Measurements from ENCODE around the gene MAP3K1.

DNA sequence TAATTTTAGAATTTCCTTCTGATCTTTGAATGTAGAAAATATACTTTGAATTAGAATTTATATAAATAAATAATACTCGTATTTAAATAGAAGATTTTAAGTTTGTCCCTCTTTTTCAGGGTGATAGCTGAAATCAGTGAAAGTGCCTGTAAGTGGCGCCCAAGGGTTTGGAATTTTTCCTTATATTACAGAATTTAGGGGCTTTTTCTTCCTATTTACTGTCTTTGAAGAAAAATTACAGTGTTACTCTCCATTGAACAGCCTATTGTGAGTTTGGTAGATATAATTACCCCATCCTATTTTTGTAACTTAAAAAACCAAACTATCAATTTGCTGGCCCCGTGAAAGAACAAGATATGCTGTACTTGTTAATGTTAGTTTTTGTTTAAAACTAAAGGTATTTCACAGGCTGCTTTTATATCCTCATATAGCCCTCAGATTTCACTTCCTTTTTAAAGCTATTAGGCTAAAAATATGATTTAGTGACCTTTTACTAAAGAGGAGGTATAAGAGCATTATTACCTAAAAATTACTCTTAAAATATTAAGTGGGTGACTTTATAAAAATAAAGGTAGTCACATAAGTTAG, 3.2 kb downstream of the MAP3K1 start:
- TF ChIP-seq, protein P1, sequence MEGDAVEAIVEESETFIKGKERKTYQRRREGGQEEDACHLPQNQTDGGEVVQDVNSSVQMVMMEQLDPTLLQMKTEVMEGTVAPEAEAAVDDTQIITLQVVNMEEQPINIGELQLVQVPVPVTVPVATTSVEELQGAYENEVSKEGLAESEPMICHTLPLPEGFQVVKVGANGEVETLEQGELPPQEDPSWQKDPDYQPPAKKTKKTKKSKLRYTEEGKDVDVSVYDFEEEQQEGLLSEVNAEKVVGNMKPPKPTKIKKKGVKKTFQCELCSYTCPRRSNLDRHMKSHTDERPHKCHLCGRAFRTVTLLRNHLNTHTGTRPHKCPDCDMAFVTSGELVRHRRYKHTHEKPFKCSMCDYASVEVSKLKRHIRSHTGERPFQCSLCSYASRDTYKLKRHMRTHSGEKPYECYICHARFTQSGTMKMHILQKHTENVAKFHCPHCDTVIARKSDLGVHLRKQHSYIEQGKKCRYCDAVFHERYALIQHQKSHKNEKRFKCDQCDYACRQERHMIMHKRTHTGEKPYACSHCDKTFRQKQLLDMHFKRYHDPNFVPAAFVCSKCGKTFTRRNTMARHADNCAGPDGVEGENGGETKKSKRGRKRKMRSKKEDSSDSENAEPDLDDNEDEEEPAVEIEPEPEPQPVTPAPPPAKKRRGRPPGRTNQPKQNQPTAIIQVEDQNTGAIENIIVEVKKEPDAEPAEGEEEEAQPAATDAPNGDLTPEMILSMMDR (IDR thresholded peaks at IDR 0.05; ENCODE audit: low read depth, low read length, missing input control) = peak; percentile 8
- TF ChIP-seq, protein P2, sequence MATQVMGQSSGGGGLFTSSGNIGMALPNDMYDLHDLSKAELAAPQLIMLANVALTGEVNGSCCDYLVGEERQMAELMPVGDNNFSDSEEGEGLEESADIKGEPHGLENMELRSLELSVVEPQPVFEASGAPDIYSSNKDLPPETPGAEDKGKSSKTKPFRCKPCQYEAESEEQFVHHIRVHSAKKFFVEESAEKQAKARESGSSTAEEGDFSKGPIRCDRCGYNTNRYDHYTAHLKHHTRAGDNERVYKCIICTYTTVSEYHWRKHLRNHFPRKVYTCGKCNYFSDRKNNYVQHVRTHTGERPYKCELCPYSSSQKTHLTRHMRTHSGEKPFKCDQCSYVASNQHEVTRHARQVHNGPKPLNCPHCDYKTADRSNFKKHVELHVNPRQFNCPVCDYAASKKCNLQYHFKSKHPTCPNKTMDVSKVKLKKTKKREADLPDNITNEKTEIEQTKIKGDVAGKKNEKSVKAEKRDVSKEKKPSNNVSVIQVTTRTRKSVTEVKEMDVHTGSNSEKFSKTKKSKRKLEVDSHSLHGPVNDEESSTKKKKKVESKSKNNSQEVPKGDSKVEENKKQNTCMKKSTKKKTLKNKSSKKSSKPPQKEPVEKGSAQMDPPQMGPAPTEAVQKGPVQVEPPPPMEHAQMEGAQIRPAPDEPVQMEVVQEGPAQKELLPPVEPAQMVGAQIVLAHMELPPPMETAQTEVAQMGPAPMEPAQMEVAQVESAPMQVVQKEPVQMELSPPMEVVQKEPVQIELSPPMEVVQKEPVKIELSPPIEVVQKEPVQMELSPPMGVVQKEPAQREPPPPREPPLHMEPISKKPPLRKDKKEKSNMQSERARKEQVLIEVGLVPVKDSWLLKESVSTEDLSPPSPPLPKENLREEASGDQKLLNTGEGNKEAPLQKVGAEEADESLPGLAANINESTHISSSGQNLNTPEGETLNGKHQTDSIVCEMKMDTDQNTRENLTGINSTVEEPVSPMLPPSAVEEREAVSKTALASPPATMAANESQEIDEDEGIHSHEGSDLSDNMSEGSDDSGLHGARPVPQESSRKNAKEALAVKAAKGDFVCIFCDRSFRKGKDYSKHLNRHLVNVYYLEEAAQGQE (IDR thresholded peaks at IDR 0.05) = no peak
